Naive thymus-derived CD8-positive, alpha-beta T cell (primary cell): ENCODE results near the gene ACOT2. TPM values are rescaled to one million over a fixed set of nuclear protein-coding genes. Genes with fewer than 3 reads are reported as not detected.
"Not testable (repeated sequence)": the region's sequence is repeated elsewhere in the genome, so short reads cannot be mapped to it uniquely, and the experiment has no call there.

Experiments used
- ATAC-seq, 2 donors: fragments of 150-1000 bp; cut with Tn5 transposase in 1 of 2; sonication (Bioruptor Pico), chemical (Tn5 transposase) in 1 of 2; 1 replicate in 1 of 2; 2 replicates in 1 of 2; pipeline ENCODE4 v1.10.0; 2021; ENCODE audit warnings: mild to moderate bottlenecking in 2 of 2, moderate library complexity in 2 of 2
- POLR2A ChIA-PET: fragments of 350-600 bp; sonication (Branson Sonifier 250); formaldehyde crosslinking; loops from one replicate; lab custom pipeline; 2021; ENCODE audit warnings: antibody characterized with exemption; lab: Charles Lee
- DNase-seq, 10 donors: peaks; one replicate each; pipeline versions ENCODE4 v3.0.0 to v3.0.0-alpha.2; 2020 to 2022
- H3K27ac Mint-ChIP-seq, 10 donors: one replicate each; pipeline ENCODE4 v1.8.0; 2020 to 2022; ENCODE audit warnings: mild to moderate bottlenecking in 10 of 10, mixed read lengths in 10 of 10, moderate library complexity in 4 of 10, inconsistent platforms in 1 of 10
- H3K27me3 Mint-ChIP-seq, 5 donors: one replicate each; pipeline ENCODE4 v1.8.0; 2021 to 2022; ENCODE audit warnings: mixed read lengths in 5 of 5
- H3K36me3 Mint-ChIP-seq, 3 donors: one replicate each; pipeline ENCODE4 v1.8.0; 2020 to 2022; ENCODE audit warnings: mixed read lengths in 3 of 3, mild to moderate bottlenecking in 2 of 3, inconsistent platforms in 1 of 3
- H3K4me1 Mint-ChIP-seq, 4 donors: one replicate each; pipeline ENCODE4 v1.8.0; 2021 to 2022; ENCODE audit warnings: mixed read lengths in 4 of 4
- H3K4me3 Mint-ChIP-seq, 10 donors: one replicate each; pipeline ENCODE4 v1.8.0; 2020 to 2022; ENCODE audit warnings: mild to moderate bottlenecking in 10 of 10, mixed read lengths in 10 of 10, moderate library complexity in 6 of 10, inconsistent platforms in 1 of 10
- H3K9me3 Mint-ChIP-seq, 9 donors: one replicate each; pipeline ENCODE4 v1.8.0; 2020 to 2022; ENCODE audit warnings: mixed read lengths in 9 of 9, mild to moderate bottlenecking in 3 of 9, inconsistent platforms in 1 of 9, moderate library complexity in 1 of 9
- polyA plus RNA-seq, 3 donors: library from polyadenylated mRNA; unstranded; fragments of 300-500 nt; fragmentation: Illumina TruSeq; gene quantifications; one replicate each; pipeline ENCODE4 v1.2.3, GENCODE V29; 2021
- total RNA-seq, 8 experiments: library from RNA in 2 of 8; stranded (reverse) in 2 of 8; gene quantifications; one replicate each; pipeline ENCODE4 v1.2.3 and lab custom pipeline; 2021 to 2026

The ACOT2 gene, protein sequence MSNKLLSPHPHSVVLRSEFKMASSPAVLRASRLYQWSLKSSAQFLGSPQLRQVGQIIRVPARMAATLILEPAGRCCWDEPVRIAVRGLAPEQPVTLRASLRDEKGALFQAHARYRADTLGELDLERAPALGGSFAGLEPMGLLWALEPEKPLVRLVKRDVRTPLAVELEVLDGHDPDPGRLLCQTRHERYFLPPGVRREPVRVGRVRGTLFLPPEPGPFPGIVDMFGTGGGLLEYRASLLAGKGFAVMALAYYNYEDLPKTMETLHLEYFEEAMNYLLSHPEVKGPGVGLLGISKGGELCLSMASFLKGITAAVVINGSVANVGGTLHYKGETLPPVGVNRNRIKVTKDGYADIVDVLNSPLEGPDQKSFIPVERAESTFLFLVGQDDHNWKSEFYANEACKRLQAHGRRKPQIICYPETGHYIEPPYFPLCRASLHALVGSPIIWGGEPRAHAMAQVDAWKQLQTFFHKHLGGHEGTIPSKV
- total RNA-seq (10 to 100 TPM; 11.2 to 11.5 TPM), polyA plus RNA-seq (10 to 100 TPM; 25.0 to 29.8 (median 26.9) TPM), total RNA-seq (lab: John Stamatoyannopoulos, UW) (4.7 to 10.3 (median 5.7) reads per million in 6 experiments)

DNA sequence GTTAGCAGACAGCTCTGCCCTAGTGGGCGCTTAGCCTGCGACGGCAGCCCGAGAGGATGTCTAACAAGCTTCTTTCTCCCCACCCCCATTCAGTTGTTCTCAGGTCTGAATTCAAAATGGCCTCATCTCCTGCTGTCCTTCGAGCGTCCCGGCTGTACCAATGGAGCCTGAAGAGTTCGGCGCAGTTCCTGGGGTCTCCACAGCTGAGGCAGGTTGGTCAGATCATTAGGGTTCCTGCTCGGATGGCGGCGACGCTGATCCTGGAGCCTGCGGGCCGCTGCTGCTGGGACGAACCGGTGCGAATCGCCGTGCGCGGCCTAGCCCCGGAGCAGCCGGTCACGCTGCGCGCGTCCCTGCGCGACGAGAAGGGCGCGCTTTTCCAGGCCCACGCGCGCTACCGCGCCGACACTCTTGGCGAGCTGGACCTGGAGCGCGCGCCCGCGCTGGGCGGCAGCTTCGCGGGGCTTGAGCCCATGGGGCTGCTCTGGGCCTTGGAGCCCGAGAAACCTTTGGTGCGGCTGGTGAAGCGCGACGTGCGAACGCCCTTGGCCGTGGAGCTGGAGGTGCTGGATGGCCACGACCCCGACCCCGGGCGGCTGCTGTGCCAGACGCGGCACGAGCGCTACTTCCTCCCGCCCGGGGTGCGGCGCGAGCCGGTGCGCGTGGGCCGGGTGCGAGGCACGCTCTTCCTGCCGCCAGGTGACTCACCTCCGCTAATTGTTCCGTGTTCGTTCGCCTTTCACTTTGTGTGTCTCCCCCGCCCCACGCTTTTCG lies at the start of gene ACOT2:
Gene ACOT2, plus strand, starts transcription at position 29 of the 774 bp plus-strand sequence. Its CDS starts 28 bp downstream, at position 57.
- Mint-ChIP-seq H3K27ac (peak within 1 kb of the TSS; percentile 87 to 99 (median 98)), H3K4me1 (peaks cover 25 to 51% (median 45%) of the 10 kb centered on the region in 4 donors), H3K36me3 (peaks cover 2 to 32% (median 13%) of the 10 kb centered on the region in 3 donors), H3K4me3 (peak within 1 kb of the TSS; percentile 79 to 98 (median 95))
- H3K9me3 Mint-ChIP-seq, H3K27me3 Mint-ChIP-seq: not testable (repeated sequence)
- peak; percentile 53 to 87 (median 67) for DNase-seq
- POLR2A ChIA-PET, result interaction anchor here (0.6 to 3.5 kb wide), 17 partner anchors 8 to 514 kb away, joined by 3 to 49 read pairs (median 4); partner anchors contain the start of genes ACOT1, ACOT4, ACOT6 and NUMB
- ATAC-seq, result peak; percentile 72 to 73

DNA sequence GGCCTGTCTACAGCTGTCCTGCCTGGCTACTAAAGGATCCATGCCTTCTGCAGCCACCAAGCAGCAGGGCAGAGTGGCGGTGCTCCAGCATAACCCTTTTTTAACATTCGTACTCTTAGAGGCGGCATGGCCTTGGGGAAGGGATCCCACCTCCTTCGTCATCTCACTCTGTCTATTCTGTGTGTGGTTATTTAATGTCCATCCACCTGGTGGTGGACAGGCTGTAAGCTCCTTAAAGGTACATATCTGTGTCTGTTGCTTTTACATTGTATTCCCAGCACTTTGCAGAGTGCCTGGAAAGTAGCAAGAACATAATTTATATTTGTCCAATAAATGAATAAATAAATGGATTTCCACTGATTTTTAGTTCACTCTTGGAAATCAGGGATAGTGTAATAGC lies 47.8 kb upstream of the ACOT2 start:
- ATAC-seq (no peak), DNase-seq (no peak)
- Mint-ChIP-seq H3K4me1 (no peaks in the 10 kb centered on the region), H3K9me3 (no peaks in the 10 kb centered on the region), H3K27ac (no peak overlapping the region), H3K27me3 (no peaks in the 10 kb centered on the region), H3K36me3 (peaks cover 0 to 14% (median 11%) of the 10 kb centered on the region in 3 donors), H3K4me3 (no peak overlapping the region)
- POLR2A ChIA-PET, result no interaction called here

DNA sequence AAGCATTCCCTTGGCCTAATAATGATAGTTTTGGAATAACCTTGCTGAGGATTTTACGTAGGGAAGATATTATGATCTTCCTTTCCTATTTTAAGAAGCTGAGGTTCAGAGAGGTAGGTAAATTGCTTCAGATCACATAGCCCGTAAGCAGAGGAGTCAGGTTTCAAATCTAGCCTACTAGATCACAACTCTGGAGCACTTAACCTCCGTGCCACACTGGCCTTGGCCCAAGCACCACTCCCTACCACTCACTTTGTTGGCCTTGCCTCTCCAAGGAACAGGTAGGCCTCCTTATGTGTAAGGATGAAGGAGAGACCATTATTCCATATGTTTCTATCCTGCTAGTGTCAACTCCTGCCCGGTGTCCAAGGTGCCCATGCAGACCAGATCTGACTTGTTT lies 44.5 kb upstream of the ACOT2 start:
- ATAC-seq (no peak), DNase-seq (no peak)
- no peak overlapping the region for H3K27ac Mint-ChIP-seq
- peaks cover 0 to 6% (median 0%) of the 10 kb centered on the region in 9 donors for H3K9me3 Mint-ChIP-seq
- peaks cover 0 to 13% (median 11%) of the 10 kb centered on the region in 3 donors for H3K36me3 Mint-ChIP-seq
- H3K27me3 Mint-ChIP-seq, result peaks cover 0 to 2% (median 0%) of the 10 kb centered on the region in 5 donors
- peaks cover 0 to 3% (median 0%) of the 10 kb centered on the region in 4 donors for H3K4me1 Mint-ChIP-seq
- no peak overlapping the region for H3K4me3 Mint-ChIP-seq
- POLR2A ChIA-PET, result interaction anchor here (0.6 kb wide), 1 partner anchor 23 kb away, joined by 3 read pairs; no protein-coding TSS in a partner anchor

DNA sequence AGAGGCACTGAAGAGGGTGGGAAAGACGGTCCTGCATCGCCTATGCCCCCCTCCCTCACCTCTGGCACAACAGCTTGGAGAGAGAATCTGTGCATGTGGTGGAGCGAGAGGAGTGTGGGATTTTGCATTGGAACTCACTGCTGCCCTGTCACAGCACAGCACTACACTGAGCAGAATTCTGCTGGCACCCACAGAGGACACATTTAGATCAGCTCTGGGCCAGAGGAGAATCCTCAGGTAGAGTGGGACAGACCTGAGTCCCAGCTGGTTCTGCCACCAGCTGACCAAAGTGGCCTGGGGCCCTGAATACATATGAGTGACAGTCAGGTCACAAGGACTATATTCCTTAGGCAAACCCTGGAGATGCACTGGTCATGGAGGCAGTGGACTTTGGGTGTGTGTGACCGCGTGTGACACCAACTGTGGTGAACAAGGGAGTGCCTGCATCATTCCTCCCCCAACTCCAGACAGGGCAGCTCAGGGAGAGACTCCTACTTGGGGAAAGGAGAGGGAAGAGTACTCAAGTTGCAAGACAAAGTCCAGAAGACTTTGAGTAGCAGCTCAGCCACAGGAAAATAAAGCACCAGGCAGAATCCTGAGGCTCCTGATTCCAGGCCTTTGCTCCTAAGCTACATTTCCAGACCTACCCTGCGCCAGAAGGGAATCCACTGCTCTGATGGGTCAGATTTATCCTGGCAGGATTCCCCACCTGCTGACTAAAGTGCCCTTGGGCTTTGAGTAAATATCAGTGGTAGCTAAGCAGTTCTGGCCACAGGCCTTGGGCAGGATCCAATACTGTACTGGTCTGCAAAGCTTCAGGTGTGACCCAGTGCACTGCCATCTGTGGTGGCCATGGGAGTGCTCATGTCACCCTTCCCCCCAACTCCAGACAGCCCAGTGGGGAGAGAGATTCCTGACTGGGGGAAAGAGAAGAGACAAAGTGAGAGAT lies 42.7 kb upstream of the ACOT2 start:
- Mint-ChIP-seq H3K27me3 (peaks cover 0 to 2% (median 0%) of the 10 kb centered on the region in 5 donors), H3K9me3 (peaks cover 0 to 6% (median 0%) of the 10 kb centered on the region in 9 donors), H3K36me3 (peaks cover 0 to 13% (median 11%) of the 10 kb centered on the region in 3 donors), H3K4me1 (peaks cover 0 to 3% (median 0%) of the 10 kb centered on the region in 4 donors), H3K4me3 (no peak overlapping the region), H3K27ac (no peak overlapping the region)
- no peak for ATAC-seq
- no peak for DNase-seq
- POLR2A ChIA-PET, result interaction anchor here (0.7 to 1.0 kb wide), 2 partner anchors 44 to 66 kb away, joined by 3 read pairs; partner anchors contain the start of gene ACOT4

DNA sequence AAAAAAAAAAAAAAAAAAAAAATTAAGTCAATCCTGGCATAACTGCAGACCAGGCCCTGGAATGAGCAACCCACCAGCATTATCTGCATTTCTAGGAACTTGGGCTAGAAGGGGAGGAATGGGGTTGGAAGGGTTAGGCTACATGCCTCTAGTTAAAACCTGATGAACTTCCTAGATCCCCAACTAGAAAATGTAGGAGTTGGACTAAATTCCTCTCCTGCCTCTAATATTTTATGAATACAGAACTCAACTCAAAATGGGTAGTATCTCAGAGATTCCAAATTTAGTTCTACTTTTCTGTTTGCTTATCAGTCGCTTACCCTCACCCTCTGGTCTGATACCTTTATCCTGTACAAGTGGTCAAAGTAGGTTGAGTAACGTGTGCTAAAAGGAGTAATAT lies 39.7 kb upstream of the ACOT2 start:
- DNase-seq, H3K36me3 Mint-ChIP-seq, H3K9me3 Mint-ChIP-seq, H3K27me3 Mint-ChIP-seq, H3K4me1 Mint-ChIP-seq, ATAC-seq, H3K4me3 Mint-ChIP-seq, POLR2A ChIA-PET, H3K27ac Mint-ChIP-seq: not testable (repeated sequence)

DNA sequence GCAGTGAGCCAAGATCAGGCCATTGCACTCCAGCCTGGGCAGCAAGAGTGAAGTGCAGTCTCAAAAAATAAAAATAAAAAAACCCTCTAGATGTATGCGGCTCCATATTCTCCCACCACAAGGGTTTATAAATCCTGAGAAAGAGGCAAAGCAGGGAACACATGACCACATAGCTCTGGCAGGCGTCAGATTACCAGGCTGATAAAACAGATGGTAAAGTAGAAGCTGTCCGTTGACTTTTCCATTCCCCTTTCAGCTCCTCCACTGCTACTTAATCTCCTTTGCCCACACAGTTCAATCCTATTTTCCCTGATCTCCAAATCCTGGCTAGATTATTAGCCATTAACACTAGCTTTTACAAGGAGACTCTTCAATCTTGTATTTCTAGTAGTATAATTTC lies 37.0 kb upstream of the ACOT2 start:
- H3K36me3 Mint-ChIP-seq, H3K27ac Mint-ChIP-seq, H3K27me3 Mint-ChIP-seq, POLR2A ChIA-PET, H3K4me1 Mint-ChIP-seq, H3K9me3 Mint-ChIP-seq, ATAC-seq, H3K4me3 Mint-ChIP-seq, DNase-seq: not testable (repeated sequence)

DNA sequence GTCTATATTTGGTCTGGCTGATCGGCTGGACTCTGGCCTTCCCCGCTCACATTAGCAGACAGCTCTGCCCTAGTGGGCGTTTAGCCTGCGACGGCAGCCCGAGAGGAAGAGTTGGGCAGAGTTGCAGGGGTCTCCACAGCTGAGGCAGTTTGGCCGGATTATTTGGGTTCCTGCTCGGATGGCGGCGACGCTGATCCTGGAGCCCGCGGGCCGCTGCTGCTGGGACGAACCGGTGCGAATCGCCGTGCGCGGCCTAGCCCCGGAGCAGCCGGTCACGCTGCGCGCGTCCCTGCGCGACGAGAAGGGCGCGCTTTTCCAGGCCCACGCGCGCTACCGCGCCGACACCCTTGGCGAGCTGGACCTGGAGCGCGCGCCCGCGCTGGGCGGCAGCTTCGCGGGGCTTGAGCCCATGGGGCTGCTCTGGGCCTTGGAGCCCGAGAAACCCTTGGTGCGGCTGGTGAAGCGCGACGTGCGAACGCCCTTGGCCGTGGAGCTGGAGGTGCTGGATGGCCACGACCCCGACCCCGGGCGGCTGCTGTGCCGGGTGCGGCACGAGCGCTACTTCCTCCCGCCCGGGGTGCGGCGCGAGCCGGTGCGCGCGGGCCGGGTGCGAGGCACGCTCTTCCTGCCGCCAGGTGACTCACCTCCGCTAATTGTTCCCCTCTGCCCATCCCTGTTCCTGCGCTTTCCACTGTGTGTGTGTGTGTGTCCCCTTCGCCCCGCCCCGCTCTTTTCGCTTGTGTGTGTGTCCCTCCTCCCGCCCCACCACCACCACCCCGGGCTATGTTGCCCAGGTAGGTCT lies 31.6 kb upstream of the ACOT2 start:
- not testable (repeated sequence) for H3K9me3 Mint-ChIP-seq, H3K27me3 Mint-ChIP-seq, DNase-seq, H3K27ac Mint-ChIP-seq, H3K36me3 Mint-ChIP-seq, H3K4me1 Mint-ChIP-seq
- H3K4me3 Mint-ChIP-seq, result peak overlapping the region in 7 of 10 donors; percentile 8 to 76 (median 73)
- ATAC-seq, result peak; percentile 38
- POLR2A ChIA-PET, result interaction anchor here (0.8 kb wide), 1 partner anchor 31 kb away, joined by 3 read pairs; the partner anchor contains the start of gene ACOT2

DNA sequence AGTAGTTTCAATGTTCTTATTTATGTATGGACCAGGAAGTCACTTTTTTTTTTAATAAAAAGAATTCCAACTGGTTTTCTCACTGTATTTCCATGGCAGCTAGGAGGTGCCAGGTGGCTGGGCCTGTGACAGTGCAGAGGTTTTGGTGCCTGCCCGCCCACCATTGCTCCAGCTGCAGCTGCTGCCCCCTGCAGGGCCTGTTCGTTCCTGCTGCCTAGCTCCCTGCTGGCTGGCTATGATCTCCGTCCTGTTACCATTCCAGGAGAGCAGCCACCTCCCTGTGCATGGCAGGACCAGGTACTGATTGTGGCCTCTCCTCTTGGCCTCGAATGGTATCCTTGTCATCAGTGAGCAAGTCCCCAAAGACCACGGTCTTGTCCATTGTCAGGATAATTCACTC lies 30.0 kb upstream of the ACOT2 start:
- peak overlapping the region in 3 of 10 donors; percentile 11 to 58 (median 24) for H3K4me3 Mint-ChIP-seq
- DNase-seq, result peak in 6 of 10 donors; percentile 2 to 43 (median 20)
- ATAC-seq, result peak; percentile 98 to 99
- POLR2A ChIA-PET, result interaction anchor here (0.9 kb wide), 1 partner anchor 30 kb away, joined by 3 read pairs; the partner anchor contains the start of gene ACOT2
- H3K4me1 Mint-ChIP-seq, H3K27ac Mint-ChIP-seq, H3K9me3 Mint-ChIP-seq, H3K27me3 Mint-ChIP-seq, H3K36me3 Mint-ChIP-seq: not testable (repeated sequence)

DNA sequence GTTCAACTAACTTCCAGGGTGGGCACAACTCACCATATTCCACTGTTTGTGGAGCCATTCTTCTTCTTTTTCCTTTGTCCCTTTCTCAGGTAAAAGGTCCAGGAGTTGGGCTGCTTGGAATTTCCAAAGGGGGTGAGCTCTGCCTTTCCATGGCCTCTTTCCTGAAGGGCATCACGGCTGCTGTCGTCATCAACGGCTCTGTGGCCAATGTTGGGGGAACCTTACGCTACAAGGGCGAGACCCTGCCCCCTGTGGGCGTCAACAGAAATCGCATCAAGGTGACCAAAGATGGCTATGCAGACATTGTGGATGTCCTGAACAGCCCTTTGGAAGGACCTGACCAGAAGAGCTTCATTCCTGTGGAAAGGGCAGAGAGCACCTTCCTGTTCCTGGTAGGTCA lies 26.1 kb upstream of the ACOT2 start:
- H3K4me3 Mint-ChIP-seq, H3K36me3 Mint-ChIP-seq, H3K27me3 Mint-ChIP-seq, H3K4me1 Mint-ChIP-seq, ATAC-seq, H3K9me3 Mint-ChIP-seq, H3K27ac Mint-ChIP-seq, POLR2A ChIA-PET, DNase-seq: not testable (repeated sequence)

DNA sequence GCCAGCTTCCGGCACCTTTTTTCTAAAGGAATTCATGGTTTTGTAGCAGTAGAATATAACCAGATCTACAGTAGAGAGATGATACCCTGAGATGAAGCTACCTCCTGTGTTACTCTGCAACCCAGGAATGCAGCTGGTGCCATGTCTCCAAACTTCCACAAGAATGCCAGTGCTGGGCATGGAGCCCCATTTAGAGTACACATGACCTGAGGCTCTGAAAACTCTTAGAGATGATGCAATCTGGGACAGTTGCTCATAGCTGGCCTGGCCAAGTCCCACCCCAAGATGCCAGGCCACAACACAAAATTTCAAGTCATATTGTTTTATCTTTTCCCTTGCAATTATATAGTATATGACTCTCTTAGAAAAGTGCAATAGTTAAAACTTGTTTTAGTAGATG lies 23.7 kb upstream of the ACOT2 start:
- H3K27ac Mint-ChIP-seq, H3K9me3 Mint-ChIP-seq, POLR2A ChIA-PET, H3K36me3 Mint-ChIP-seq, H3K4me3 Mint-ChIP-seq, H3K4me1 Mint-ChIP-seq, ATAC-seq, DNase-seq, H3K27me3 Mint-ChIP-seq: not testable (repeated sequence)

DNA sequence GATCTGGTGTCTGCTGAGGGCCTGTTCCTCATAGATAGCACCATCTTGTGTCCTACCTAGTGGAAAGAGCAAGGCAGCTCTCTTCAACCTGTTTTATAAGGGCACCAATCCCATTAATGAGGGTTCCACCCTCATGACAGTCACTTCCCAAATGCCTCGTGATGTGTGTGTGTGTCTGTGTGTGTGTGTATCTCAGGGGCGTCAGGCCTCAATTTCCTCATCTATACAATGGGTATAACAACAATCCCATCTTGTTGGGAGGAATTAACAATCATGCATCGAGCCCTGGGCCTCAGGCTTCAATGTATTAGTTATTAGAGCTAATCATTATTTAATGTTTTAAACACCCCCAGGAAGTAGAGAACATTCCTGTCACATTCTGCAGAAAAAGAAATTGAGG lies 19.9 kb upstream of the ACOT2 start:
- DNase-seq, H3K36me3 Mint-ChIP-seq, H3K4me3 Mint-ChIP-seq, H3K4me1 Mint-ChIP-seq, ATAC-seq, H3K27ac Mint-ChIP-seq, POLR2A ChIA-PET, H3K27me3 Mint-ChIP-seq, H3K9me3 Mint-ChIP-seq: not testable (repeated sequence)
